ENCODE measurements around the gene SDHB.

Gene SDHB

DNA sequence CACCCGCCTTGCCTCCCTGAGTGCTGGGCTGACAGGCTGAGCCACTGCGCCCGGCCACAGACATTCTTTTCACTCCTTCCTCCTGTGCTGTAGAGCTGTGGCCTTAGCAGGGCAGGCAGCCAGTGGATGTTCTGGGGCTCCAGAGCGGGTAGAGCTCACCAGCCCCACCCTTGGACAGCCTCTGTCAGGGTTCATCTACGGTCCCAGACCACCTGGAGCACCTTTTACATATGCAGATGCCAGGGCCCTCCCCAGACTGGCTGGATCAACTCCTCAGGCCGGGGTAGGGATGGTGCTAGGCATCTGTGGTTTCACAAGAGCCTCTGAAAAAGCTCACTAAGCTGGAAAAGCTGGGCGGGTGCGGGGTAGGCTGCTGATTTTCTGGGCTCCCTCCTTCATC is 46.7 kb downstream of the SDHB start:
- TF ChIP-seq, protein P1, sequence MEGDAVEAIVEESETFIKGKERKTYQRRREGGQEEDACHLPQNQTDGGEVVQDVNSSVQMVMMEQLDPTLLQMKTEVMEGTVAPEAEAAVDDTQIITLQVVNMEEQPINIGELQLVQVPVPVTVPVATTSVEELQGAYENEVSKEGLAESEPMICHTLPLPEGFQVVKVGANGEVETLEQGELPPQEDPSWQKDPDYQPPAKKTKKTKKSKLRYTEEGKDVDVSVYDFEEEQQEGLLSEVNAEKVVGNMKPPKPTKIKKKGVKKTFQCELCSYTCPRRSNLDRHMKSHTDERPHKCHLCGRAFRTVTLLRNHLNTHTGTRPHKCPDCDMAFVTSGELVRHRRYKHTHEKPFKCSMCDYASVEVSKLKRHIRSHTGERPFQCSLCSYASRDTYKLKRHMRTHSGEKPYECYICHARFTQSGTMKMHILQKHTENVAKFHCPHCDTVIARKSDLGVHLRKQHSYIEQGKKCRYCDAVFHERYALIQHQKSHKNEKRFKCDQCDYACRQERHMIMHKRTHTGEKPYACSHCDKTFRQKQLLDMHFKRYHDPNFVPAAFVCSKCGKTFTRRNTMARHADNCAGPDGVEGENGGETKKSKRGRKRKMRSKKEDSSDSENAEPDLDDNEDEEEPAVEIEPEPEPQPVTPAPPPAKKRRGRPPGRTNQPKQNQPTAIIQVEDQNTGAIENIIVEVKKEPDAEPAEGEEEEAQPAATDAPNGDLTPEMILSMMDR (conservative IDR thresholded peaks at IDR 0.05): no peak
- no peak overlapping the region for H3K27ac ChIP-seq

DNA sequence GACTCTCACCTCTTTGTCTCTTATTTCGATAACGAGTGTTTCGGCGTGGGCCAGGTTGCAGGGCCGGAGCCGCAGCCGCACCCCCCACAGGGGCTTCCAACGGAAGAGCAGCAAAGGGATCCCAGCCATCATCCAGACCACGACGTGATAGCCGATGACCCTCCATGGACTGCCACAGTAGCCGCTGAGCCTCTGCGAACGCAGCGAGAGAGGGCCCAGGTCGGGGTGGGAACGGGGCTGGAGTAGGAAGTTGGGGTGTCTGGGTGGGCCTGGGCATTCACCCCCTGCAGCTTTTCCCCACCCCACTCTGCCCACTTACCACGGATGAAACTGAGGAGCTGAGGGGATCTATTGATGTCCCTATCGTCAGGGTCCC is 48.5 kb downstream of the SDHB start:
- TF ChIP-seq, protein P1 (conservative IDR thresholded peaks at IDR 0.05): 0 out of 2 replicates have a peak, but pooled peaks have one; percentile 1

DNA sequence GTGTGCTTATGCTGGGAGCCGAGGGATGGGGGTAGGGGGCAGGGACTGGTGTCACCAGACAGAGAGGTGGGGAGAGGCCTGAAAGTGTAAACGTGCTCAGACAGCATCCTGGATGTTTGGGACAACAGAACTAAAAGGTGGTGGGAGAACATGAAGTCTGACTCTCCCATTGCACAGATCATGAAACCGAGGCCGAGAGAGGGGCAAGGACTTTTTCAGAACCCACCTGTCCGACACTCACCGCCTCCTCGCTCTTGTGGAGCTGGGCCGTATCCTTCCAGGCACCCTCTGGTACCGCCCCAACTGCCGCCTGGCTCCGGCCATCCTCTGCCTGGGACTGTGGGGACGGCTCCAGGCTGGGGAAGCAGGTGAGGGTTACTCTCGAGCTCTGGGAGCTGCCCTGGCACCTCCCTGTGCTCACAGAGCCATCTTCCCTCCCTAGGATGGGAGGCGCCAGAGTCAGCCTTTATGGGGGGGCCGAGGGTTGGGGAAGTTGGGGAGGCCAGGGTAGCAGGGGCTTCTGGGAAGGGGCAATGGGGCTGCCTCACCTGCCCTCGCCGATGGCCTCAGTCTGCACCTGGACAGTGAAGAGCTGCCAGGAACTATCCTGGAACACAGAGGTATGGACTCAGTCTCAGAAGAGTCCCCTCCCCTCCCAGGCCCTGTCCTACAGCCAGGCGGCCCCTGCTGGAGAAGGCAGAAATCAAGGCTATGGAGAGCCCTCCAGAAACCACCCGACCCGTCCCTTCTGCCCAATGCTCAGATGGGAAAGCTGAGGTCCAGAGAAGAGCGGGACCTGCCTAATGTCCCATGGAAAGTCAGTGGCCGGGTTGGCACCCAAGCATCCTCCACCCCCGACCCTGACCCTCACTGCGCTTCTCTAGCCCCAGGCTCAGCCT is 49.1 kb downstream of the SDHB start:
- TF ChIP-seq, protein P1 (conservative IDR thresholded peaks at IDR 0.05): peak; percentile 8; the same call in 1 of the 2 replicates
- no peak overlapping the region; the same call in 1 of the 2 replicates for H3K27ac ChIP-seq

More for the DNA sequence above, 48.5 kb downstream of the SDHB start:
- no peak overlapping the region for H3K27ac ChIP-seq

DNA sequence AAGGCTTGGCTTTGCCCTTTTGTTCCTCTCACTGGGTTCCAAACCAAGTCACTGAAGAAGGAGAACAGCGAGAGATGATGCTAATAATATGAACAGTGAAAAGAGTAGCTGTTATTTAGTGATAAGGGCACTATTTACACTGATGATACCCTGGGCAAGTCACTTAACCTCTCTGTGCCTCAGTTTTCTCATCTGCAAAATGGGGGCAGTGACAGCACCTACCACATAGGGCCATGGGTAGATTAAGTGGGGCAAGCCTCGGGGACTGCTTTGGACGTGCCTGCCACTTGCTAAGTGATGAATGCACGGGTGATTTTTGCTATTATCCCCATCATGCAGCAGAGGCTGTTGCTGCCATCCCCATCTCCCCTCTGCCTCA is 51.3 kb downstream of the SDHB start:
- TF ChIP-seq, protein P1 (conservative IDR thresholded peaks at IDR 0.05): no peak

DNA sequence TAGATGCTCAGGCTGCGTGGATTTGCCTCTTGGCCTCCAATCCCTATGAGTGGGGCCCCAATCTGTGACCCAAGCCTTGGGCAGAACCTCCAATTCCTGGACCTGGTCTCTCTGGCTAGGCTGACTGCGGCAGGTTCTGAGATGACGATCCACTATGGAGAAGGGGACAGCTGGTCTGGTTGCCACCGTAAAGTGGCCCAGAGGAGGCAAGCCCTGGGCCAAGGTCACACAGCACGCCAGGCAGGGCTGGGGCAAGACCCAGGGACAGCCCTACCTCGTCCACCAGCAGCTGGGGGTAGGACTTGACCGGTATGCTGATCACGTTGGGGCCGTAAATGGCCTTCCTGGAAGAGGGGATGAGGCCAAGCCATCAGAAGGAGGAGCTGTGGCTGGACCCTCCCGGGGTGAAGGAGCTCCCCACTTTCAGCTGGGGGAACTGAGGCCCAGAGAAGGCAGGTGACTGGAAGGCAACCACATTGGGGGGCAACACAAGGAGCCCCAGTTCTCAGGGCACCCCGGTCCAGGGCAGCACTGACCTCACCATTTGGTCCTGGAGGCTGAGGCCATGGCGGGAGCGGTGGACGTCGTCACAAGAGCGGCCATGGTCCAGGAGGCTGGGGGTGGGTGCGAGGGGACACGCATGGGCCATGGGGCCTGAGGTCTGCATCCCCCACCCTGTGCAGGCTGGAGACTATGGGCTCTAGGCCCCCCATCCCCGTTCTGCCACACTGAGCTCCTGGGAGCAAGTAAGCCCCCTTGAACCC is 51.9 kb downstream of the SDHB start:
- TF ChIP-seq, protein P1 (conservative IDR thresholded peaks at IDR 0.05): no peak
- H3K27ac ChIP-seq: no peak overlapping the region

More for the DNA sequence above, 51.3 kb downstream of the SDHB start:
- no peak overlapping the region for H3K27ac ChIP-seq

DNA sequence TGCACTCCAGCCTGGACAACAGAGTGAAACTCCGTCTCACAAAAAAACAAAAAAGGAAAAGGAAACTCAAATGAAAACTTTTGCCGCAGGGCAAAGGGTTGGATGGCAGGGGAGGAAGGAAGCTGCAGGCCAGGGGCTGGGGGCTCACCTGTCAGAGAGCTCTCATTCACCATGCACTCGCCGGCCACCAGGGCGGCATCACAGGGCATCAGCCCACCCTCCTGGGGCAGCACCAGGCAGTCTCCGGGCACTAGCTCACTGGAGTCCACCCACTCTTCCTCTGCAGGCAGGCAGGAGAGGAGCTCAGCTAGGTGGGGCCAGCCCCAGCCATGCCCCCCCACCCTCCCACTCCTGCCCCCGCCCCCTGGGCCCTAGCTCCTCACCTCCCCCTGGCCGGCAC is 54.0 kb downstream of the SDHB start:
- TF ChIP-seq, protein P1 (conservative IDR thresholded peaks at IDR 0.05): peak; percentile 33; the same call in 1 of the 2 replicates

DNA sequence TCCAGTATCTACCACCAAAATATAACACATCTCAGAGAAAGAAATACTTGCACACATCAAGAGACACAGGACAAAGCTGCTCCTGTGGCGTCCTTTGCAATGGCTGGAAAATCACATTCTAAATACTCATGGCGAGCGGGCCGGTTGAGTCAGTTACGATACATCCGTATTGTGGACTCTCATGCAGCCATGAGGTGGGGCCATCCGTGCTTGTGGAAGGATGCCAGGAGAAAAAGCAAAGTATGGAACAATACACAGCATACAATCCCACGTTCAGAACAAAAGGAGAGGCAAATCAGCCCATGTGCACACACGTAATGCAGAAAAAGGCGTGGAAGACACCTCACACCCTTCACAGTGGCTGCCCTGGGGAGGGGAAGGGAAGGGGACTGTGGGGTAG is 55.2 kb downstream of the SDHB start:
- H3K27ac ChIP-seq: no peak overlapping the region
- TF ChIP-seq, protein P1 (conservative IDR thresholded peaks at IDR 0.05): no peak

More for the DNA sequence above, 54.0 kb downstream of the SDHB start:
- H3K27ac ChIP-seq: no peak overlapping the region
